Epithelial cell of proximal tubule (primary cell): ENCODE results near the gene GSDME. TPM values are rescaled to one million over a fixed set of nuclear protein-coding genes. Genes with fewer than 3 reads are reported as not detected.

Source experiments
- DNase-seq: peaks from one replicate; pipeline ENCODE4 v3.0.0-alpha.2; 2011; ENCODE audit warnings: low read depth
- H3K4me3 ChIP-seq: 2 replicates; pipeline ENCODE4 v1.5.1; 2011; ENCODE audit warnings: low read depth, mild to moderate bottlenecking, low read length
- CTCF ChIP-seq: conservative IDR thresholded peaks from 2 replicates; pipeline ENCODE4 v1.5.1; 2012; ENCODE audit warnings: low read depth, mild to moderate bottlenecking, low read length
- total RNA-seq: library from RNA; depleted of rRNA; stranded (reverse); fragments of >200 nt; gene quantifications from 2 replicates; pipeline ENCODE4 v1.2.3, GENCODE V29; 2015

GSDME gene
- total RNA-seq, 1 donor from 2014 or later, result 73.6 TPM

GRCh38 chr7:24709585-24710360 is 47.5 kb downstream of the GSDME start:
- no peak overlapping the region for H3K4me3 ChIP-seq
- TF ChIP-seq CTCF, result no peak
- DNase-seq, result no peak

- TF ChIP-seq CTCF, result no peak
- no peak for DNase-seq
- H3K4me3 ChIP-seq, result no peak overlapping the region
Measured at GRCh38 chr7:24709051-24709450, 48.2 kb downstream of the GSDME start.

- no peak for DNase-seq
- H3K4me3 ChIP-seq, result no peak overlapping the region
- no peak for TF ChIP-seq CTCF
Measured at GRCh38 chr7:24707988-24708615, 49.2 kb downstream of the GSDME start.

- no peak overlapping the region for H3K4me3 ChIP-seq
- DNase-seq, result no peak
- no peak for TF ChIP-seq CTCF
Measured at GRCh38 chr7:24706211-24707170, 50.8 kb downstream of the GSDME start.

- H3K4me3 ChIP-seq, result no peak overlapping the region
- TF ChIP-seq CTCF, result no peak
- DNase-seq, result no peak
Measured at GRCh38 chr7:24705461-24705954, 51.8 kb downstream of the GSDME start.

- H3K4me3 ChIP-seq, result no peak overlapping the region
- no peak for TF ChIP-seq CTCF
Measured at GRCh38 chr7:24704311-24704710, 53.0 kb downstream of the GSDME start.

More at GRCh38 chr7:24704311-24704710, 53.0 kb downstream of the GSDME start:
- no peak for DNase-seq
